MCF 10A (cell line): Measurements from ENCODE around the gene POM121L2. TPM values are rescaled to one million over a fixed set of nuclear protein-coding genes. Genes with fewer than 3 reads are reported as not detected.

Experiments
- BruUV-seq: library from RNA; stranded (reverse); fragments of 400-500 nt; replicated peaks from 2 replicates; lab custom pipeline; 2021; lab: Mats Ljungman, UMichigan
- CTCF ChIA-PET: fragments of 300-600 bp; sonication (Branson Sonifier 250); formaldehyde crosslinking; extraction: SDS; loops from one replicate; lab custom pipeline; 2021; ENCODE audit warnings: antibody characterized with exemption, inconsistent platforms; lab: Yijun Ruan, JAX
- POLR2A ChIA-PET: fragments of 300-600, 350-650 bp; sonication (Branson Sonifier 250); formaldehyde crosslinking; extraction: SDS; loops from one replicate; lab custom pipeline; 2020; ENCODE audit warnings: antibody characterized with exemption, inconsistent platforms; lab: Yijun Ruan, JAX
- DNase-seq: peaks from one replicate; pipeline ENCODE4 v3.0.0-alpha.2; 2018; ENCODE audit not compliant: unreplicated experiment
- H3K27ac Mint-ChIP-seq: one replicate; pipeline ENCODE4 v1.8.0; 2022; ENCODE audit warnings: mild to moderate bottlenecking, low read depth, mixed read lengths; ENCODE audit not compliant: unreplicated experiment
- H3K27me3 Mint-ChIP-seq: one replicate; pipeline ENCODE4 v1.8.0; 2022; ENCODE audit warnings: mixed read lengths; ENCODE audit not compliant: insufficient read depth, unreplicated experiment
- H3K36me3 Mint-ChIP-seq: one replicate; pipeline ENCODE4 v1.8.0; 2022; ENCODE audit warnings: mild to moderate bottlenecking, moderate library complexity, mixed read lengths; ENCODE audit not compliant: insufficient read depth, unreplicated experiment
- H3K4me1 Mint-ChIP-seq: one replicate; pipeline ENCODE4 v1.8.0; 2022; ENCODE audit warnings: mixed read lengths; ENCODE audit not compliant: insufficient read depth, unreplicated experiment
- H3K4me3 Mint-ChIP-seq: one replicate; pipeline ENCODE4 v1.8.0; 2022; ENCODE audit warnings: mild to moderate bottlenecking, moderate library complexity, mixed read lengths; ENCODE audit not compliant: unreplicated experiment
- H3K9me3 Mint-ChIP-seq: one replicate; pipeline ENCODE4 v1.8.0; 2022; ENCODE audit warnings: mixed read lengths; ENCODE audit not compliant: unreplicated experiment
- intact Hi-C: fragments of 100-400 bp; cut with micrococcal nuclease; formaldehyde crosslinking; loops from 2 replicates; pipeline ENCODE4 v1.14.1; 2022
- total RNA-seq: library from RNA; stranded (reverse); gene quantifications from 2 replicates; pipeline ENCODE4 v1.2.3, GENCODE V29; 2022
- TF ChIP-seq, protein P1 (sequence below): fragments of 200-600 bp; IDR thresholded peaks from one replicate; pipeline ENCODE4 v1.8.0; 2022; ENCODE audit warnings: antibody characterized with exemption, mild to moderate bottlenecking; ENCODE audit not compliant: unreplicated experiment

POM121L2 gene
- total RNA-seq, 1 experiment from 2014 or later: not detected

DNA sequence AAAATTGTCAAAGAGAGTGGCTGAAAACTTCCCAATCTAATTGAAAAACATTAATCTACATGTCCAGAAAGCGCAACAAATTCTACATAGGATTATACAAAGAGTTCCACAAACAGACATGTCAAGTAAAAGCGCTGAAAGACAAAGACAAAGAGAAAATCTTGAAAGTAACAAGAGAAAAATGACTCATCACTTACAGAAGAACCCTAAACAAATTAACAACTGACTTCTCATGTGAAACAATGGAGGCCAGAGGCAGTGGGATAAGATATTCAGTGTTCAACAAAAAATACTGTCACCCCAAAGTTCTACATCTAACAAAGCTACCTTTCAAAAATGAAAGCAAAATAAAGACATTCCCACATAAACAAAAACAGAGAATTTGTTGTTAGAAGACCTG is 2.0 kb upstream of the POM121L2 start:
- intact Hi-C loops: loop anchor here (5.0 kb wide), 4 partner anchors 163 to 438 kb away; no protein-coding TSS in a partner anchor
- H3K4me3 Mint-ChIP-seq: no peak overlapping the region
- no TSS peak for BruUV-seq
- H3K27ac Mint-ChIP-seq: no peak overlapping the region
- H3K4me1 Mint-ChIP-seq: no peaks in the 10 kb centered on the region
- DNase-seq: no peak
- POLR2A ChIA-PET: interaction anchor here (0.9 to 1.1 kb wide), 2 partner anchors 34 to 159 kb away, joined by 3 to 5 read pairs; partner anchors contain the start of gene ZNF184
- H3K27me3 Mint-ChIP-seq: no peaks in the 10 kb centered on the region
- peaks cover 8% of the 10 kb centered on the region for H3K9me3 Mint-ChIP-seq
- CTCF ChIA-PET: interaction anchor here (0.6 to 3.1 kb wide), 5 partner anchors 10 to 439 kb away, joined by 3 to 16 read pairs (median 4); no protein-coding TSS in a partner anchor
- TF ChIP-seq, protein P1, sequence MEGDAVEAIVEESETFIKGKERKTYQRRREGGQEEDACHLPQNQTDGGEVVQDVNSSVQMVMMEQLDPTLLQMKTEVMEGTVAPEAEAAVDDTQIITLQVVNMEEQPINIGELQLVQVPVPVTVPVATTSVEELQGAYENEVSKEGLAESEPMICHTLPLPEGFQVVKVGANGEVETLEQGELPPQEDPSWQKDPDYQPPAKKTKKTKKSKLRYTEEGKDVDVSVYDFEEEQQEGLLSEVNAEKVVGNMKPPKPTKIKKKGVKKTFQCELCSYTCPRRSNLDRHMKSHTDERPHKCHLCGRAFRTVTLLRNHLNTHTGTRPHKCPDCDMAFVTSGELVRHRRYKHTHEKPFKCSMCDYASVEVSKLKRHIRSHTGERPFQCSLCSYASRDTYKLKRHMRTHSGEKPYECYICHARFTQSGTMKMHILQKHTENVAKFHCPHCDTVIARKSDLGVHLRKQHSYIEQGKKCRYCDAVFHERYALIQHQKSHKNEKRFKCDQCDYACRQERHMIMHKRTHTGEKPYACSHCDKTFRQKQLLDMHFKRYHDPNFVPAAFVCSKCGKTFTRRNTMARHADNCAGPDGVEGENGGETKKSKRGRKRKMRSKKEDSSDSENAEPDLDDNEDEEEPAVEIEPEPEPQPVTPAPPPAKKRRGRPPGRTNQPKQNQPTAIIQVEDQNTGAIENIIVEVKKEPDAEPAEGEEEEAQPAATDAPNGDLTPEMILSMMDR: no peak
- no peaks in the 10 kb centered on the region for H3K36me3 Mint-ChIP-seq

DNA sequence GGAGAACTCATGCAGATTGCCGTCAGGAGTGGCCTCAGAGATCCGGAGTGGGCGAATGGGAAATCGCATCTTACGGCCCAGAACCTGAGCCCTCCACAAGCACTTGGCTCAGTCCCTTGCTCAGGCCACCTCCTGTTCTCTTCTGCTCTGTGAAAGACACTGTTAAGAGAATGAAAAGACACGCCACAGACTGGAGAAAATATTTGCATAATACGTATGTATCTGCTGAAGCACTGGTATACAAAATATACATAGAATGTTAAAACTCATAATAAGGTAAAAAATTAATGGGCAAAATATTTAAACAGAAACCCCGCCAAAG is 838 bp upstream of the POM121L2 start:
- H3K27ac Mint-ChIP-seq: no peak overlapping the region

DNA sequence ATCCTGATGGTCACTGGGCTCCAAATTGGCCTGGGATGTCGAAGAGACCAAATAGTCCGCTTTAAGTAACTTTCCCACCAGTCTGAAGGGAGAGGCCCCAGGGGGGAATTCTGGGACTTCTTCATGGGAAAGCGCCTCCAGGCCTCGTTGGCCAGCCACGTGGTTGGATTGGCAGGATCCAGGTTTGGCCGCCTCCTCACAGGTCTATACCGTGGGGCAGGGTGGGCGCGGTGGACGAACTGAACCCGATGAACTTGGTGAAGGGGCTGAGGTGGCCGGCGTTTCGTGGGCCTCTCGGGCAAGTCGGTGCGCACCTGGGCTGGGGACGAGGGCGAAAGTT is 297 bp downstream of the POM121L2 start:
- Mint-ChIP-seq H3K9me3 (peaks cover 8% of the 10 kb centered on the region), H3K4me3 (peak overlapping the region; percentile 73), H3K27me3 (peaks cover 16% of the 10 kb centered on the region), H3K36me3 (no peaks in the 10 kb centered on the region), H3K27ac (no peak overlapping the region), H3K4me1 (no peaks in the 10 kb centered on the region)
- DNase-seq: no peak
- POLR2A ChIA-PET: interaction anchor here (0.8 to 1.0 kb wide), 2 partner anchors 167 to 191 kb away, joined by 3 read pairs; no protein-coding TSS in a partner anchor
- TF ChIP-seq, protein P1: no peak
- BruUV-seq: no TSS peak
- intact Hi-C loops: loop anchor here (1.0 to 5.0 kb wide), 7 partner anchors 149 to 441 kb away; no protein-coding TSS in a partner anchor
- CTCF ChIA-PET: interaction anchor here (0.6 to 3.1 kb wide), 13 partner anchors 16 to 484 kb away, joined by 3 to 16 read pairs (median 3); no protein-coding TSS in a partner anchor

More for the DNA sequence above, 838 bp upstream of the POM121L2 start:
- no peak for DNase-seq
- Mint-ChIP-seq H3K4me1 (no peaks in the 10 kb centered on the region), H3K9me3 (peaks cover 8% of the 10 kb centered on the region), H3K4me3 (peak overlapping the region; percentile 73), H3K27me3 (peaks cover 6% of the 10 kb centered on the region), H3K36me3 (no peaks in the 10 kb centered on the region)
- TF ChIP-seq, protein P1: no peak
- no TSS peak for BruUV-seq
- POLR2A ChIA-PET: interaction anchor here (0.6 to 1.5 kb wide), 13 partner anchors 9 to 439 kb away, joined by 3 to 6 read pairs (median 3); partner anchors contain the start of genes ZNF184 and ZNF391
- CTCF ChIA-PET: interaction anchor here (0.7 to 3.1 kb wide), 13 partner anchors 9 to 484 kb away, joined by 3 to 16 read pairs (median 3); no protein-coding TSS in a partner anchor
- intact Hi-C loops: loop anchor here (1.0 to 5.0 kb wide), 7 partner anchors 150 to 439 kb away; no protein-coding TSS in a partner anchor

DNA sequence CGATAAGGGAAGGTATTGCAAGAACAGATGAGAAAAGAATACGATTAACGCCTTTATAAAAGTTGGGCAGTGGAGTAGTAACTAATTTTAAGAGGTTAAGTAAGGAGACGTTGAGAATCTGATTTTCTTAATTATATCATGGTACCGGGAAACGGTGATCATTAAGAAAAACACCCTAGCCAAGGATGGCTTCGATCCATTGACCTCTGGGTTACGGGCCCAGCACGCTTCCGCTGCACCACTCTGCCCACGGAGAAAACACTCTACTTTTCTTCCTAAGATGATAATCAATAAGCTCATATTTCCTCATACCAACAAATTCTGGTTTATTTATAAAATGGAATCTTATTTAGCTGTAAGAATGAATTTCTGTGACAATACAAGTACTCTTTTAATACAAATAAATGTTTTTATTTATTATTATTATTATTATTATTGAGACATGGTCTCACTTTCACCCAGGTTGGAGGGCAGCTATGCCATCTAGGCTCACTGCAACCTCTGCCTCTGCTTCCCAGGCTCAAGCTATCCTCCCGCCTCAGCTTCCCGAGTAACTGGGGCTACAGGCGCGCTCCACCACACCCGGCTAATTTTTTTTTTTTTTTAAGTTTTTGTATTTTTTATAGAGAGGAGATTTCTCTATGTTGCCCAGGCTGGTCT is 8.3 kb downstream of the POM121L2 start:
- ChIA-PET POLR2A (interaction anchor here (0.6 to 1.4 kb wide), 6 partner anchors 9 to 1462 kb away, joined by 3 to 5 read pairs (median 4); no protein-coding TSS in a partner anchor), CTCF (interaction anchor here (0.8 to 1.5 kb wide), 2 partner anchors 10 to 406 kb away, joined by 4 read pairs; no protein-coding TSS in a partner anchor)
- Mint-ChIP-seq H3K27ac (no peak overlapping the region), H3K36me3 (no peaks in the 10 kb centered on the region), H3K27me3 (peaks cover 16% of the 10 kb centered on the region), H3K4me3 (no peak overlapping the region), H3K9me3 (no peaks in the 10 kb centered on the region), H3K4me1 (no peaks in the 10 kb centered on the region)
- TF ChIP-seq, protein P1: no peak
- intact Hi-C loops: no loop called here
- DNase-seq: no peak
- no TSS peak for BruUV-seq
